ENCODE data around the gene CRLF1.

- TF ChIP-seq EZH2 (IDR thresholded peaks at IDR 0.05; ENCODE audit: insufficient read depth, poor library complexity, severe bottlenecking) (no peak), EZH2phosphoT487 (IDR thresholded peaks at IDR 0.05; ENCODE audit: insufficient read depth, low read depth) (no peak)
Observed at GRCh38 chr19:18626906-18627305, 20.3 kb upstream of the CRLF1 start.

All from GM23248 (cell line).